ENCODE measurements around the gene TRIM63.

TRIM63 gene

DNA sequence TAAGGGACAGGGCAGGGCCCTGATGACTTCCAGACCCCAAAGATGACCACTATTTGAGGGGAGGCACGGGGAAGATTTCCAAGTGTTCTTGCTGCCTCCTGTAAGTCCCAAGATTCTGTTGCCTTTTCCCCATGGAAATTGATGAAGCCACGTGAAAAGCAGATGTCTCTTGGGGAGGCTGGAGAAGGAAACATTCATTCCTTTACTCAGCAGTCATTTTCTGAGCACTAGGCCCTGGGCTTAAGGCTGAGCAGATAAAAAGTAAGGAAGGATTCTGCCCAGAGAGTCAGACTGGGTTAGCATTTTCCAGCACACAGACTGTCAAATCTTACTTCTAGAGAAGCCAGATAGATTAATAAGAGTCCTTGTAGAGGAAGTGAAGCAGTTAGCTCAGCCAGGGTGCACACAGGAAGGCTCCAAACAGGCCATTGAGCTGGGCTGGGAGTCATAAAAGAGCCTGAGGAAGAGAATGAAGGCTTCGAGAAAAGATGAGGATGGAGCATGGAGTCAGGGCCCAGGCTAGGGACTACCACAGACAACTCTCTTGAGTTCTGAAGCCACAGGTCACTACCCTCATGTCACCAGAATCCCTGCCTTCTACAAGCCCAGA, 35.7 kb downstream of the TRIM63 start:
- no peak for DNase-seq

DNA sequence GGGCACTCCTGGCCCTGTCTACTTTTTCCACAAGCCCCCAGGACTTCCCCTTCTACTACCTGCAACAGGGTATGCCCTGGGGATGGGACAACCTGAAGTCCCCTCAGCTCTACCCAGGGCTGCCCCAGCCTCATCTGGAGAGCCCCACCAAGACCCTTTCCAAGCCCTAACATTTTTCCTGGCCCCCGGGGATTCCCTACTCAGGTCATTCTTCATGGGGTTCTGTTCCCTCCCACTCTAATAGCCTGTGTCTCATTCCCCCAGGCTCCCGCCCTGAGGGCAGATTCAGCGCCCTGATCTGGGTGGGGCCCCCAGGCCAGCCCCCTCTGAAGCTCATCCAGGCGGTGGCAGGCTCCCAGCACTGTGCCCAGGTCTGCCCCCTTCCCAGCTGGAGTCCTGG, 36.2 kb downstream of the TRIM63 start:
- DNase-seq = no peak

GRCh38 chr1:26029864-26030481, 37.5 kb downstream of the TRIM63 start:
- DNase-seq = no peak

- no peak for DNase-seq
Observed at GRCh38 chr1:26029054-26029863, 38.2 kb downstream of the TRIM63 start.

- DNase-seq = no peak
Observed at GRCh38 chr1:26028490-26028980, 38.9 kb downstream of the TRIM63 start.

DNA sequence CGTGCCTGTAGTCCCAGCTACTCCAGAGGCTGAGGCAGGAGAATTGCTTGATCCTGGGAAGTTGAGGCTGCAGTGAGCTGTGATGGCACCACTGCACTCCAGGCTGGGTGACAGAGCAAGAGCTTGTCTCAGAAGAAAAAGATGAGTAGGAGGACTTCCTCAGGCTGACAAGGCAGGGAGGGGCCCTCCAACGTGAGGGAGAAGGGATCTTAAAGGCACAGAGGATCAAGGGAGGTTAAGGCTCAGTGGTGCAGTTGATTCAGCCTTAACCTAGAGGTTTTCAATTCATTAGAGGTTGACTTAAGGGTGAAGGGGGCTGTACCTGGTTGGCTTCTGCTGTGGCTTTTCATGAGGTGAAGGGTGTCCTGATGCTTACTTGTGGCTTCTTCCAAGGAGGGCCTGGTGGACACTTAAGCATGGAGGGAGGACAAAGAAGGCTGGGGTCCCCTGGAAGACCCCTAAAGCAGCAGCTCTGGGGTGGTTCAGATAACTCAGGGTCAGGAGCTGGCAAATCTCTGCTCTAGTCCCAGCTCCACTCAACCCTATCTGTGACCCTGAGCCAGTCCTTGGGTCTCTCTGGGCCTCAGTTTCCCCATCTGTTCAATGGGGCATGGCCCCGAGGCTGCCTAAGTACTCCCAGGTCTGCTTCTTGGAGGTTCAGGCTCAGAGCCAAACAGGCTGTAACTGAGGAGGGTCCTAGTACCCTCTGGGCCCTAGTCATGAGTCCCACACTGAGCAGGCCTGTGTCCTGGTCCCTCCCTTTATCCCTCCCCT, 39.5 kb downstream of the TRIM63 start:
- DNase-seq = no peak

- DNase-seq = no peak
Observed at GRCh38 chr1:26025517-26025916, 41.9 kb downstream of the TRIM63 start.

DNA sequence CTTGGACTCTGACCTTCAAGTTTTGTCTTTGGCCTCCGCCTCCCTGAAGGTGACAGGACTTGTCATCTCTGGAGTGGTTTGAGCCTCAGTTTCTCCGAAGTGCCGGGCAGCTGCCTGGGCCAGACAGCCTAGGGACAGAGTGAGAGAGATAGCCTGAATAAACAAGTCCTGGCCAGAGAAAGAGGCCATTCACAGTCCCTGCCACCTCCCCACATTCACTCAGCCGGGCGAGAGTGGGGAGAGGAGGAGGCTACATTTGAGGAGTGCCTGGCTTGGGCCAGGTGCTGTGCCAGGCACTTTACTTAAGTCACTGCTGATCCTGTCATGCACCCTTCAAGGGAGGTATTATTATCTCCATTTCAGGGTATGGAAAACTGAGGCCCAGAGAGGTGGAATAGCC, 42.4 kb downstream of the TRIM63 start:
- DNase-seq = no peak

GRCh38 chr1:26023826-26024225, 43.6 kb downstream of the TRIM63 start:
- DNase-seq = no peak

DNA sequence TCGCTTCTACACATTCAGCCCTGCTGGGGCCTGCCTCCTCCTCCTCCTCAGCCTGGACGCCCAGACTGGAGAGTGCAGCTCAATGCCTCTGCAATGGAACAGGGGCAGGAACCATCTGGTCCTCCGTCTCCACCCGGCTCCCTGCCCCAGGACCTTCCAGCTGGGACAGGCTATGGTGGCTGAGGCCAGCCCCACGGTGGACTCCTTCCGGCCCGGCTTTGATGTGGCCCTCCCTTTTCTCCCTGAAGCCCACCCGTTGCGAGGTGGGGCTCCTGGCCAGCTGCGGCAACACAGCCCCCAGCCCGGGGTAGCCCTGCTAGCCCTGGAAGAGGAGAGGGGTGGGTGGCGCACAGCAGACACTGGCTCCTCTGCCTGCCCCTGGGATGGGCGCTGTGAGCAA, 44.4 kb downstream of the TRIM63 start:
- no peak for DNase-seq

GRCh38 chr1:26022404-26022779, 45.0 kb downstream of the TRIM63 start:
- DNase-seq = no peak

GRCh38 chr1:26021647-26022403, 45.6 kb downstream of the TRIM63 start, which contains the start of gene EXTL1:
TSS of gene EXTL1 (plus strand) at chr1:26021775. CDS start at chr1:26022647, 872 bp downstream.
- no peak for DNase-seq

DNA sequence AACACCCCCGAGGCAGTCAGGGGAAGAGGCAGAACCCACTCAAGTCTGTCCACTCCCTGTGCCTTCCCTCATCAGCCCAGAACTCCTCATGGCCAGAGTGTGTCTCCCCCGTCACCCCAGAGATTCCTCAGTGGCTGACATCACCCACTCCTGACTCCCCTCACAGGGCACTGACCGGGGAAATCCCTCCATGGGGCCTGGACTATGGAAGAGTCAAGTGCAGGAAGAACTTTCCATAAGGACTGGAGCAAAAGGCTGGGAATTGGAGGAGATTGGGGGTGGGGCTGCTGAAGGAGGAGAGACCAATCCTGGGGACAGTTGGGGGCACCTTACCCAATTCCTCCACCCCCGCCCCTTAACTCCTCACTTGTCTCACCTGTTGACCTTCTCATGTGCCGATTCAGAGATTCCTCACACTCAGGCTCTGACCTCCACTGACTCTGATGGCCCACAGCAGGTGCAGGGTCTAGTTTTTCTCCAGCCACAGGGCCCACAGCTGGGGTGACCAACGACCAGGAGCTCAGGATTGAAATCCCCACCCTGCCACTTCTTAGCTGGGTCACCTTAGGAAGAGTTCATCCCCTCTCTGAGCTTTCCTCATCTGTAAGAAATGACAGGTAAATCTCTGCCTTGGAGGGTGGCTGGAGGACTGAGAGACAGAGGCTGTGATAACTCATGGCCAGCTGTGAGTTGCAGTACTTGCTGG, 46.3 kb downstream of the TRIM63 start:
- DNase-seq = no peak

DNA sequence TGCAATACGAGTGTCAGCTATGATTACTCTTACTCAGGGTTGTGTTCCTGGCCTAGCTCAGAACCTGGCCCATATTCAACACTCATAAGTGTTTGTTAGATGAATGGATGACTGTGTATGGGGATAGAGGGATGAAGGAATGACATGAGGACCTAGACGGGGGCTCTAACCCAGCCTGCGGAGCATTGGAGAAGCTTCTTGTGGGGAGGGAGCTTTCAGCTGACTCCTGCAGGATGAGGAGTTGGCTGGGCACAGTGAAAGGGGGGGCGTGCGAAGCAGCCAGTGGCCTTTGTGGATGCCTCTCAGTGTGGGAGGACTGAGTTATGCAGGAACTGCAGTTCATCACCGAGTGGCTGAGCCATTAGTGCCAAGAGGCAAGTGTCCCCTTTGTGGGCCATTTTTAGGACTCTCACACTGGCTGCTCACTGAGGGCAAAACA, 47.1 kb downstream of the TRIM63 start:
- no peak for DNase-seq

GRCh38 chr1:26019641-26020315, 47.7 kb downstream of the TRIM63 start:
- no peak for DNase-seq

DNA sequence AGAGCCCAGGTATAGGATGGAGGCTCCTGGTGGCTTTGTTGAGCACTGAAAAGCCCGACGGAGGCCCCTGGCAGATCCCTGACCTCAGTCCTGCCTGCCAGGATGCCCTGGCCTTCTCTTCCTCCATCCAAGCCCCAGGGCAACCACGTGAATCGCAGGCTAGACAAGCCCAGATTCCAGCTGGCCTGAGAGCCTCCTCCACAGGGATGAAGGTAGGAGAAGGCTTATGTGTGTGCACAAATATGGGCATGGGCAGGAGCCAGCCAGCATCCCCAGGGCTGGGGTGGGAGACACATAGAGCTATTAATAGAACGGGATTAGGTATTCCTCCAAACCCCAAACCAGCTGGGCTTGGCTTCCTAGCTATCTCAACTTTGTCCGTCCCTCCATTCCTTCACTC, 49.8 kb downstream of the TRIM63 start:
- DNase-seq = no peak

DNA sequence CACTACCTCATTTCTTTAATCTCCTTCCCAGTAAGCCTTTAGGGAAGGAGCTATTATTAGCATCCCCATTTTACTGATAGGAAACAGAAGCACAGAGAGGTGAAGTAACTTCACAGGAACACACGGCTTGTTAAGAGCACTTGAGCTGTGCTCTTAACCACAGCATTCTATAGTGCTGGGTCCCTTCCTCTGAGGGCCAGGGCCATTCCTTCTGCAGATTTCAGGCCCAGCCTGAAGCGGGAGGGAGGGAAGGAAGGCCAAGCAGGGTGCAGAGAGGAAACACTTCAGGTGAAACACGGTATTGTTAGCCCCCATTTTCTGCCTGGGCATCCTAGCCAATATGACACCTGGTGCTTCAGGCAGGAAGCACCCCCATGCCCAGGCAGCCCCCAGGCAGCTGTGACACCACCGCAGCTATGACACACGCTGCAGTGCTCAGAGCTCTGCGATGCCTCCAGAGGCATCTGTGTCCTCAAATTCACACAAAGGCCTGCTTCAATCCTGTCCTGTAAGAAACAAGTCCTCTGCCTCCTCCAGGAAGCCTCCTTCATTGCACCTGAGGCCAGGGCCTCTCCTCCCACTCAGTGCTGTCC, 50.4 kb downstream of the TRIM63 start:
- DNase-seq = no peak

DNA sequence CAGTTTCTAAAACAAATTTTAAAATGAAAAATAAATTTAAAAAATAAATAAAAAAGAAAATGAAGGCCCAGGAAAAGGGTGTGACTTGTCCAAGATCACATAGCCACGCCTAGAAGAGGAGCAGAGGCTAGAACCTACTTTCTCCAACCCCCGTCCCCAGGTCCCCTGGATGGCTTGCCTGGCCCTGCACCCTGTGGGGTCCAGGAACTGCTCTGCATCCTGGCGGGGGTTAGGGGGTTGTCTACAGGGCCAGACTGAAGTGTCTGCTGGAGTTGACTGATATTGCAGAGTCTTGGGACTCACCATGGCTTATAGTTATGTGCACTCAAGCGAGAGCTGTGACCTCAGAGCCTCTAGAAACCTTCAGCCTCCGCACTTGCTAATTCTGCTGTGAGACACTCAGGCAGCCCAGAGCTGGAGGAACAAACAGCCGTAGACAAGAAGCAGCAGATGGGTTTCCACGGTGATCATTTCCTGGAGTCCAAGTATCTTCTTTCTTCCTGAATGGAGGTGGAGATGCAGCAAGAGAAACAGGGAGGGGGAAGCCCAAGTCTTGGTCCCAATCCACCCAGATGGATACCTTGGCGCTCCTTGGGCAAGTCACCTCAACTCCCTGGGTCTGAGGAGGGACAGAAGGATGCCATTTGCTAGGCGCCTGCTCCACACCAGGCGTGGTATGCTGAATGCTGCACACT, 51.0 kb downstream of the TRIM63 start:
- no peak for DNase-seq

GRCh38 chr1:26015358-26015757, 52.1 kb downstream of the TRIM63 start:
- DNase-seq = no peak

GRCh38 chr1:26014179-26014578, 53.3 kb downstream of the TRIM63 start:
- DNase-seq = no peak

All from stimulated activated CD4-positive, alpha-beta T cell treated with anti-CD3 and anti-CD28 coated beads, Interleukin-4, amount 100 ng/mL, for 24 hours (primary cell).